K562 (cell line): ENCODE measurements around the gene RPL21. TPM values are rescaled to one million over a fixed set of nuclear protein-coding genes. Genes with fewer than 3 reads are reported as not detected.

Source experiments
- ATAC-seq: fragments of 200-7000 bp; cut with Tn5 transposase; 3 replicates; pipeline ENCODE4 v1.9.1; 2020; ENCODE audit warnings: moderate library complexity
- BruUV-seq: library from RNA; stranded (reverse); fragments of 400-500 nt; replicated peaks from 2 replicates; lab custom pipeline; 2021; lab: Mats Ljungman, UMichigan
- CTCF ChIA-PET: fragments of 300-600 bp; formaldehyde crosslinking; extraction: SDS; loops from one replicate; lab custom pipeline; 2021; ENCODE audit warnings: low intra/inter-chr PET ratio; lab: Yijun Ruan, JAX
- POLR2A ChIA-PET: fragments of 300-600, 350-650 bp; sonication (Branson Sonifier 250); formaldehyde crosslinking; extraction: SDS; loops from one replicate; lab custom pipeline; 2021; ENCODE audit warnings: antibody characterized with exemption, inconsistent platforms; lab: Yijun Ruan, JAX
- DNase-seq, 4 experiments: peaks; one replicate each; pipeline versions ENCODE4 v3.0.0 to v3.0.0-alpha.2; 2011 to 2018; ENCODE audit warnings: low spot score in 3 of 4, mixed read lengths in 3 of 4; ENCODE audit errors: extremely low read depth in 1 of 4
- FAIRE-seq: peaks from 2 replicates; lab custom pipeline; 2011; peaks lifted over from hg19 to GRCh38; lab: Jason Lieb, UNC
- H2AFZ ChIP-seq: 2 replicates; pipeline ENCODE4 v1.6.0; 2011; ENCODE audit warnings: low read depth, low read length, control low read depth, inconsistent platforms
- H3K27ac ChIP-seq: fragments of 200-600 bp; 3 replicates; pipeline ENCODE4 v1.8.0; 2011; ENCODE audit warnings: low read depth, mild to moderate bottlenecking, control low read depth, inconsistent platforms, low read length, moderate library complexity, mixed read lengths; ENCODE audit errors: extremely low read depth
- H3K27me3 ChIP-seq, 2 experiments: fragments of 300-600 bp in 1 of 2; 2 replicates in 1 of 2; 3 replicates in 1 of 2; pipeline versions ENCODE4 v1.6.0 to v1.8.0; 2011; ENCODE audit warnings: inconsistent platforms in 2 of 2, low read length in 2 of 2, mild to moderate bottlenecking in 1 of 2, mixed read lengths in 1 of 2, moderate library complexity in 1 of 2; ENCODE audit not compliant: control insufficient read depth in 2 of 2, insufficient read depth in 2 of 2
- H3K36me3 ChIP-seq: fragments of 300-600 bp; 3 replicates; pipeline ENCODE4 v1.8.0; 2011; ENCODE audit warnings: mild to moderate bottlenecking, low read length, inconsistent platforms; ENCODE audit not compliant: control insufficient read depth, insufficient read depth
- H3K4me1 ChIP-seq, 2 experiments: fragments of 200-600 bp in 1 of 2; replicated peaks in 1 of 2; 2 replicates in 1 of 2; 3 replicates in 1 of 2; pipeline versions ENCODE4 v1.5.1 to v1.8.0; 2011; ENCODE audit warnings: inconsistent platforms in 2 of 2, low read length in 2 of 2, mild to moderate bottlenecking in 1 of 2, mixed read lengths in 1 of 2, moderate library complexity in 1 of 2; ENCODE audit not compliant: control insufficient read depth in 2 of 2, insufficient read depth in 2 of 2
- H3K4me2 ChIP-seq: 2 replicates; pipeline ENCODE4 v1.6.1; 2011; ENCODE audit warnings: low read length, control low read depth, inconsistent platforms, mixed read lengths; ENCODE audit not compliant: insufficient read depth
- H3K4me3 ChIP-seq: fragments of 200-600 bp; sonication (generic), shearing (Covaris generic); 2 replicates; pipeline ENCODE4 v1.5.1; 2016; ENCODE audit warnings: control low read depth, inconsistent platforms
- H3K79me2 ChIP-seq: fragments of 200-600 bp; 3 replicates; pipeline ENCODE4 v1.8.0; 2011; ENCODE audit warnings: low read length, inconsistent platforms; ENCODE audit not compliant: control insufficient read depth, insufficient read depth
- H3K9ac ChIP-seq, 2 experiments: 2 replicates each; pipeline versions ENCODE4 v1.6.0 to v1.6.1; 2011; ENCODE audit warnings: low read depth in 2 of 2, low read length in 2 of 2, control low read depth in 1 of 2, inconsistent platforms in 1 of 2, mild to moderate bottlenecking in 1 of 2, mixed read lengths in 1 of 2; ENCODE audit not compliant: insufficient read depth in 1 of 2
- H3K9me1 ChIP-seq: one replicate; pipeline ENCODE4 v1.6.0; 2011; ENCODE audit warnings: inconsistent platforms, mild to moderate bottlenecking, low read length, moderate library complexity; ENCODE audit not compliant: control insufficient read depth, insufficient read depth
- H3K9me3 ChIP-seq: replicated peaks from 2 replicates; pipeline ENCODE4 v1.5.1; 2011; ENCODE audit warnings: low read depth, low read length, inconsistent platforms; ENCODE audit not compliant: control insufficient read depth, insufficient read depth
- H4K20me1 ChIP-seq: replicated peaks from 2 replicates; pipeline ENCODE4 v1.6.1; 2011; ENCODE audit warnings: low read length, inconsistent platforms, mixed read lengths; ENCODE audit not compliant: control insufficient read depth, insufficient read depth
- ATF1 ChIP-seq, 2 experiments: fragments of 450-650 bp in 1 of 2; IDR thresholded peaks; 2 replicates each; pipeline ENCODE4 v1.6.1; 2016; ENCODE audit warnings: missing compliant biosample characterization in 1 of 2, missing genetic modification characterization in 1 of 2
- CTBP1 ChIP-seq: fragments of 450-650 bp; IDR thresholded peaks from 2 replicates; pipeline ENCODE4 v1.6.1; 2016; ENCODE audit warnings: borderline replicate concordance
- FIP1L1 ChIP-seq: fragments of 200-400 bp; formaldehyde crosslinking; IDR thresholded peaks from 2 replicates; pipeline ENCODE4 v1.6.1; 2018; ENCODE audit warnings: mild to moderate bottlenecking, low read depth, low read length; ENCODE audit not compliant: poor library complexity, severe bottlenecking
- FOSL1 ChIP-seq: fragments of 200-800 bp; sonication (Bioruptor generic); conservative IDR thresholded peaks from 2 replicates; pipeline ENCODE4 v1.6.1; 2016; ENCODE audit warnings: missing genetic modification characterization, missing compliant biosample characterization
- HMG20A ChIP-seq: fragments of 450-650 bp; formaldehyde crosslinking; conservative IDR thresholded peaks from 2 replicates; pipeline ENCODE4 v1.4.0; 2020; ENCODE audit warnings: mild to moderate bottlenecking, mixed read lengths
- L3MBTL2 ChIP-seq: fragments of 450-650 bp; IDR thresholded peaks from 2 replicates; pipeline ENCODE4 v1.6.1; 2016; ENCODE audit warnings: mild to moderate bottlenecking, moderate library complexity
- LARP7 ChIP-seq: fragments of 450-650 bp; IDR thresholded peaks from 2 replicates; pipeline ENCODE4 v1.6.1; 2016
- MTA3 ChIP-seq: fragments of 450-650 bp; formaldehyde crosslinking; IDR thresholded peaks from 2 replicates; pipeline ENCODE4 v1.6.1; 2017; ENCODE audit warnings: mild to moderate bottlenecking, borderline replicate concordance
- MYC ChIP-seq, 2 experiments: fragments of 250-450 bp in 1 of 2; sonication (Bioruptor Pico) in 1 of 2; IDR thresholded peaks; 2 replicates each; pipeline versions ENCODE4 v1.5.1 to v1.6.1; 2012 to 2021; ENCODE audit warnings: low read depth in 2 of 2, borderline replicate concordance in 1 of 2, improper control_type of control experiment in 1 of 2, low read length in 1 of 2, mild to moderate bottlenecking in 1 of 2, moderate library complexity in 1 of 2
- PCBP1 ChIP-seq: fragments of 200-400 bp; formaldehyde crosslinking; IDR thresholded peaks from 2 replicates; pipeline ENCODE4 v1.6.1; 2018; ENCODE audit warnings: mild to moderate bottlenecking, low read depth, low read length; ENCODE audit not compliant: poor library complexity, severe bottlenecking
- RAD21 ChIP-seq, 2 experiments: fragments of 250-450 bp in 1 of 2; fragments of 450-650 bp in 1 of 2; sonication (Bioruptor Pico) in 1 of 2; formaldehyde crosslinking in 1 of 2; IDR thresholded peaks in 1 of 2; conservative IDR thresholded peaks in 1 of 2; 2 replicates each; pipeline versions ENCODE4 v1.4.0 to v1.8.0; 2020 to 2022; ENCODE audit warnings: mild to moderate bottlenecking in 2 of 2, moderate library complexity in 1 of 2
- RB1 ChIP-seq: fragments of 450-650 bp; IDR thresholded peaks from 2 replicates; pipeline ENCODE4 v1.6.1; 2017; ENCODE audit warnings: low read depth, mild to moderate bottlenecking
- SIN3A ChIP-seq, 2 experiments: fragments of 150-350 bp in 1 of 2; IDR thresholded peaks; 2 replicates each; pipeline ENCODE4 v1.6.1; 2011 to 2016; ENCODE audit warnings: borderline replicate concordance in 2 of 2, low read depth in 2 of 2, low read length in 2 of 2, mild to moderate bottlenecking in 2 of 2, moderate library complexity in 2 of 2; ENCODE audit not compliant: control insufficient read depth in 1 of 2
- WGBS: fragments of 100-300 bp; shearing (Covaris generic); methylation state at CpG from one replicate; pipeline ENCODE4 v1.1.6; 2016; ENCODE audit warnings: low coverage, mixed read lengths; ENCODE audit not compliant: insufficient coverage; ENCODE audit errors: missing lambda C conversion rate; 5-methylcytosine and 5-hydroxymethylcytosine counted together
- in situ Hi-C: fragments of 300-500 bp; cut with MboI; formaldehyde crosslinking; loops from 4 replicates; pipeline ENCODE4 v1.15.0; 2018; ENCODE audit warnings: inconsistent platforms, mixed read lengths
- intact Hi-C: fragments of 100-400 bp; cut with micrococcal nuclease; formaldehyde crosslinking; loops from 2 replicates; pipeline ENCODE4 v1.14.2; 2022
- polyA plus RNA-seq, 8 experiments: library from polyadenylated mRNA; depleted of rRNA in 4 of 8; stranded (reverse) in 5 of 8; unstranded in 3 of 8; fragments of >200 nt; fragmentation: Nextera tagmentation in 2 of 8; fragmentation: Illumina TruSeq in 1 of 8; extraction: Ambion mirVana in 2 of 8; extraction: Trizol in 1 of 8; gene quantifications; 2 replicates each; pipeline versions ENCODE4 v1.2.1 to v1.2.3, GENCODE V29; 2011 to 2014; ENCODE audit warnings: inconsistent platforms in 1 of 8, missing spikeins in 1 of 8
- total RNA-seq, 7 experiments: library from RNA; depleted of rRNA in 6 of 7; stranded (reverse); fragments of >200 nt in 6 of 7; fragmentation: Illumina TruSeq in 2 of 7; extraction: Trizol in 2 of 7; gene quantifications; 2 replicates each; pipeline versions ENCODE4 v1.2.1 to v1.2.3, GENCODE V29; 2011 to 2021; ENCODE audit warnings: low replicate concordance in 1 of 7
- TF ChIP-seq, protein P1 (sequence below): fragments of 250-450 bp; sonication (Bioruptor Pico); IDR thresholded peaks from 2 replicates; pipeline ENCODE4 v1.8.0; 2022; ENCODE audit warnings: inconsistent platforms
- TF ChIP-seq, protein P2 (sequence below), 2 experiments: IDR thresholded peaks; 2 replicates each; pipeline ENCODE4 v1.6.1; 2012; ENCODE audit warnings: improper control_type of control experiment in 2 of 2, low read depth in 2 of 2, low read length in 2 of 2, borderline replicate concordance in 1 of 2

The RPL21 gene
- total and polyA plus RNA-seq, 9 of the 15 experiments (the other 6 are each of a cell fraction or from before 2014, with no cell fraction given), result 622 to 4,203 (median 1,676) TPM

DNA sequence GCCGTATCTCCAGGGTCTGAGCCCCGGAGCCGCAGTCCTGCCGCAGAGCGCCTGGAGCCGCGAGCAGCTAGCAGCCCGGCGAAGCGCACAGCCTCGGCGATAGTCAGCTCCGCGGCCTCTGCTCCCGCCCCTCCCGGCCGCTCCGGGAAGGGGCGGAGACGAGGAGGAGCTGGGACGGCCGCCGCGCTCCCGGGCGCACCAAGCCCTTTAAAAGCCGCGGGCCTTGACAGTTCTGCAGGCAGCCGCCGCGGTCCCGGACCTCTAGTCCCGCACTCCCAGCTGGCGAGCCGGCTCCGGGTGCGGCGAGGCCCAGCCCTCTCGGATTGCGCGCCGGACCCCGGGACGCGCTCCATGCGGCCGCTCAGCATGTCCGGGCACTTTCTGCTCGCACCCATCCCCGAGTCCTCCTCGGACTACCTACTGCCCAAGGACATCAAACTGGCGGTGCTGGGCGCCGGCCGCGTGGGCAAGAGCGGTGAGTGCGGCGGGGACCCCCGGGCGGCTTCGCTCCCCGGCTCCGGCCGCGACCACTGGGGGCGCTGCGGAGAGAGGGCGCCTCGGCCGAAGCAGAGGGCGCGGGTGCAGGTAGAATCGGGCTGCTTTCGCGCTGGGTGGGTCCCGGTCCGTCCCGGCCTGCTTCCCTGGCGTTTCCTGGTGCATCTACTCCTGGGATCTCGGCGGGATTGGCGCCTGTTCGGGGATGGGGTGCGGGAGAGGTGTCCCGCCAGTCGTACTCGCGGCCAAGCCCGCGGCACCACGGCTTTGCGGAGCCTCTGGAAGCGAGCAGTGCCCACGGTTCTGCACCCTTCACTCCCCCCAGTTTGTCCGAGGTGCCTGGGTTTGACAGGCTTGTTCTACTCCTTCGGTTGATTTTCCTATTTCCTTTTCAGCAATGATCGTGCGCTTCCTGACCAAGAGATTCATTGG is 19.5 kb downstream of the RPL21 start, which contains the start of gene RASL11A:
Gene RASL11A, plus strand, starts transcription at position 237 of the 927 bp plus-strand sequence. Its CDS starts 115 bp downstream, at position 352.
- peak within 1 kb of the TSS; percentile 59 to 93 for H3K9ac ChIP-seq
- H2AFZ ChIP-seq, result peak within 1 kb of the TSS; percentile 98
- no peaks in the 10 kb centered on the region for H3K9me1 ChIP-seq
- peaks cover 0 to 5% of the 10 kb centered on the region in 2 experiments; a peak in 1 of 5 replicates for H3K27me3 ChIP-seq
- CTCF ChIA-PET, result no interaction called here
- DNase-seq, result peak; percentile 75 to 82 (median 80)
- H3K27ac ChIP-seq, result peak within 1 kb of the TSS; percentile 51; the same call in 1 of the 3 replicates
- in situ Hi-C loops (no loop called here), intact Hi-C loops (no loop called here)
- BruUV-seq, result no TSS peak
- POLR2A ChIA-PET, result interaction anchor here (0.6 to 1.0 kb wide), 9 partner anchors 9 to 305 kb away, joined by 3 to 4 read pairs (median 3); no protein-coding TSS in a partner anchor
- no peaks in the 10 kb centered on the region for H3K9me3 ChIP-seq
- peaks cover 3 to 17% of the 10 kb centered on the region in 2 experiments; a peak in 3 of 5 replicates for H3K4me1 ChIP-seq
- peak; percentile 11 for FAIRE-seq
- H4K20me1 ChIP-seq, result no peaks in the 10 kb centered on the region
- no peaks in the 10 kb centered on the region for H3K79me2 ChIP-seq
- peak within 1 kb of the TSS; percentile 87 for H3K4me3 ChIP-seq
- peak; percentile 98 for ATAC-seq
- no peaks in the 10 kb centered on the region for H3K36me3 ChIP-seq
- H3K4me2 ChIP-seq, result peak within 1 kb of the TSS; percentile 83
- 12% methylated on average over 65 of the region's 99 CpGs for WGBS
- TF ChIP-seq HMG20A (CRISPR knock-in tag) (no peak), MTA3 (peak; percentile 71; the same call in 1 of the 2 replicates), ATF1 (CRISPR knock-in tag; IDR thresholded peaks at IDR 0.05) (no peak), ATF1 (tag; IDR thresholded peaks at IDR 0.05) (peak; percentile 31; the same call in 1 of the 2 replicates), FIP1L1 (peak; percentile 68), FOSL1 (no peak), SIN3A (IDR thresholded peaks at IDR 0.05; ENCODE audit: borderline replicate concordance in 2 of 2, control insufficient read depth in 1 of 2, low read depth in 2 of 2, low read length in 2 of 2) (peak in 1 of 2 experiments; percentile 49; a peak in 1 of 4 replicates), MYC (IDR thresholded peaks at IDR 0.05; ENCODE audit: low read depth, low read length) (peak; percentile 26; the same call in 1 of the 2 replicates), MYC (CRISPR knock-in tag; IDR thresholded peaks at IDR 0.05; ENCODE audit: borderline replicate concordance, low read depth) (no peak), CTBP1 (peak; percentile 78), LARP7 (no peak), RAD21 (CRISPR knock-in tag; conservative IDR thresholded peaks at IDR 0.05 in 1 of 2, IDR thresholded peaks at IDR 0.05 in 1 of 2) (peak; percentile 21 to 25; a peak in 1 of 4 replicates), L3MBTL2 (peak; percentile 62), PCBP1 (peak; percentile 65), RB1 (peak; percentile 79)
- TF ChIP-seq, protein P1, sequence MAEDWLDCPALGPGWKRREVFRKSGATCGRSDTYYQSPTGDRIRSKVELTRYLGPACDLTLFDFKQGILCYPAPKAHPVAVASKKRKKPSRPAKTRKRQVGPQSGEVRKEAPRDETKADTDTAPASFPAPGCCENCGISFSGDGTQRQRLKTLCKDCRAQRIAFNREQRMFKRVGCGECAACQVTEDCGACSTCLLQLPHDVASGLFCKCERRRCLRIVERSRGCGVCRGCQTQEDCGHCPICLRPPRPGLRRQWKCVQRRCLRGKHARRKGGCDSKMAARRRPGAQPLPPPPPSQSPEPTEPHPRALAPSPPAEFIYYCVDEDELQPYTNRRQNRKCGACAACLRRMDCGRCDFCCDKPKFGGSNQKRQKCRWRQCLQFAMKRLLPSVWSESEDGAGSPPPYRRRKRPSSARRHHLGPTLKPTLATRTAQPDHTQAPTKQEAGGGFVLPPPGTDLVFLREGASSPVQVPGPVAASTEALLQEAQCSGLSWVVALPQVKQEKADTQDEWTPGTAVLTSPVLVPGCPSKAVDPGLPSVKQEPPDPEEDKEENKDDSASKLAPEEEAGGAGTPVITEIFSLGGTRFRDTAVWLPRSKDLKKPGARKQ (CRISPR knock-in tag), result peak; percentile 57; the same call in 1 of the 2 replicates
- TF ChIP-seq, protein P2, sequence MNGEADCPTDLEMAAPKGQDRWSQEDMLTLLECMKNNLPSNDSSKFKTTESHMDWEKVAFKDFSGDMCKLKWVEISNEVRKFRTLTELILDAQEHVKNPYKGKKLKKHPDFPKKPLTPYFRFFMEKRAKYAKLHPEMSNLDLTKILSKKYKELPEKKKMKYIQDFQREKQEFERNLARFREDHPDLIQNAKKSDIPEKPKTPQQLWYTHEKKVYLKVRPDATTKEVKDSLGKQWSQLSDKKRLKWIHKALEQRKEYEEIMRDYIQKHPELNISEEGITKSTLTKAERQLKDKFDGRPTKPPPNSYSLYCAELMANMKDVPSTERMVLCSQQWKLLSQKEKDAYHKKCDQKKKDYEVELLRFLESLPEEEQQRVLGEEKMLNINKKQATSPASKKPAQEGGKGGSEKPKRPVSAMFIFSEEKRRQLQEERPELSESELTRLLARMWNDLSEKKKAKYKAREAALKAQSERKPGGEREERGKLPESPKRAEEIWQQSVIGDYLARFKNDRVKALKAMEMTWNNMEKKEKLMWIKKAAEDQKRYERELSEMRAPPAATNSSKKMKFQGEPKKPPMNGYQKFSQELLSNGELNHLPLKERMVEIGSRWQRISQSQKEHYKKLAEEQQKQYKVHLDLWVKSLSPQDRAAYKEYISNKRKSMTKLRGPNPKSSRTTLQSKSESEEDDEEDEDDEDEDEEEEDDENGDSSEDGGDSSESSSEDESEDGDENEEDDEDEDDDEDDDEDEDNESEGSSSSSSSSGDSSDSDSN (IDR thresholded peaks at IDR 0.05; ENCODE audit: borderline replicate concordance in 1 of 2, low read depth in 2 of 2, low read length in 2 of 2), result peak; percentile 74 to 85; a peak in 3 of 4 replicates
